NCI-H774 (cell line): Measurements from ENCODE around the gene C1orf21.

Experiments
- DNase-seq: peaks from one replicate; lab custom pipeline; 2025; lab: John Stamatoyannopoulos, UW

The C1orf21 gene

DNA sequence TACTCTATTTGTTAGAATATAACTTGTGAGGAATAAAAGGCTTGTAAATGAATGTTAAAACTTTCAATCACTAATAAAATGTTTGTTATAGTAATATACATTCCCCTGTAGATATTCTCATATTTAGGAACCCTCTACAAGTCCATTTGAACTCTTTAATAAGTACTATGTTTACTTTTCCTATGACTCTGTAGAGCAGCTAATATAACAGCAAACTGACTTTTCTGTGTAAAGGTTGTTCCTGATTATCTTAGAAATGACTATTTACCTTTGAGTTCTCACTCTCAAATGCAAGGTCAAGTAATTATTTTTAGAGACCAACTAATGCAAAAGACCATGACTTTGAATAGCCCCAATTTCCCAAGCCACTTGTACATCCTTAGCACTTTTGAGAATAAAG is 130.3 kb downstream of the C1orf21 start:
- DNase-seq, result no peak

GRCh38 chr1:184518736-184519357 is 132.0 kb downstream of the C1orf21 start:
- no peak for DNase-seq

DNA sequence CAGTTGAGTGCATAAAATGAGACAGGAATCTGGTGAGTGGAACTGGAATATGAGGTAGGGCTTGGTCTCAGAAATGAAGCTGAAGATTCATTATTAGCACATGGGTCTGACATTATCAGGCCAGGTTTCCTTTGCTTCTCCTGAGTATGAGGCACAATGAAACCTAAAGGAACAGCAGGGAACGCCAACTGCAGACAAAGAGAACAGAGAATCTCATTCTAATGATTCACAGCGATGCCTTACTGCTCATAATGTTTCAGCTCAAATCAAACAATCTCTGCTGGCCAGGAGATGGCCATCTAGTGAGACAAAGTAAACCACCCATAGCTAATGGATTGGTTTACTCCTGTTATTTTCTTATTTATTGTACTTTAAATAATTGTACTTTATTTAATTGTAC is 133.5 kb downstream of the C1orf21 start:
- DNase-seq, result no peak

DNA sequence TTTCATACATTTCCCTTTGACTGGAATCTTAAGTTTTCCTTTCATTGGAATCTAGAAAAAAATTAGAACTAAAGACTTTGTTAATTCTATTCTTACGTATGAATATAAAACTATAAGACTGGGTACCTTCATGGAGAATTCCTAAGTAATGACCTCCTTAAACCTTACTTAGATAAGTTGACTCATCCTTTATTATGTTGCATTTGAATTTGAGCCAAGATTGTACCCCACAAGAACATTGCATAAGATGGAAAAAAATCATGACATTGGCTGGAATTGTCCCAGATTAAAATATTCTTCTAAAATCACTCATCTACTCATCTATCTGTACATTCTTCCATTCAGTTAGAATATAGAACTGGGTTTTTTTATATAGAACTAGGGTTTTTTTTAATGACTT is 137.4 kb downstream of the C1orf21 start:
- DNase-seq, result no peak

DNA sequence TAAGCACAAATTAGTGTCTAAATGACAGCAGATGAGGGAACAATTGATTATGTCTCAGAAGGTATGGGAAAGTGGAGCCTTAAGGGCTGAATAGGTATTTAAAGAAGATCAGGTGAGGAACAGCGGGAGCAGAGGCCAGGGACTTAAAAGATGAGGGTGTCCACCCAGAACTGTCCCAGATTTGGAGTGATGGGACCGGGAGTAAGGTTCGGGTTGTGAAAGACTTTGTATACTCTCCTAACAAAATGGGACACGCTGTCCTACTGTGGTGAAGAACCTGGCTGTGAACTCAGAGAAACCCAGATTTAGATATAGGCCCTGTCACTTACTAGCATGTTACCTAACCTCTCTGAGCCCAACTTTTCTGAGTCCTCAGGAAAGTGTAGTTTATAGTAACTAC is 140.6 kb downstream of the C1orf21 start:
- no peak for DNase-seq

- no peak for DNase-seq
Observed at GRCh38 chr1:184530226-184530625, 143.4 kb downstream of the C1orf21 start.

DNA sequence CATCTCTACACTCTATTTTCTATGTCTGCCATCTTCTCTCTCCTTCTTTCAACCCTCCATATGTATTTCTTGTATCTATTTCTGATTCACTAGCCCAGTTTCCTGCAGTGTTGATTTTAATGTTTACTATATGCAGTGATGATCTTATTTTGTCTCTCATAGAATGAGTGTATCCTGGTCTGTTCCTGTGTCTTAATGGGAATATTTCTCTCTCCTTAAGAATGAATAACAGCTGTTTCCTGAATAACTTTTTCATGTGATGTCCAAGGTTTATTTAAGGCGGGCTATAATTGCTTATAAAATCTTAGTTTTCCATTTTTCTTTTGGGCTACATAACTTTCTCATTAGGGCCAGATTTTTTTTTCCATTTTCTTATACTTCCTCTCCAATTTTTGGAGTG is 144.5 kb downstream of the C1orf21 start:
- DNase-seq, result no peak

DNA sequence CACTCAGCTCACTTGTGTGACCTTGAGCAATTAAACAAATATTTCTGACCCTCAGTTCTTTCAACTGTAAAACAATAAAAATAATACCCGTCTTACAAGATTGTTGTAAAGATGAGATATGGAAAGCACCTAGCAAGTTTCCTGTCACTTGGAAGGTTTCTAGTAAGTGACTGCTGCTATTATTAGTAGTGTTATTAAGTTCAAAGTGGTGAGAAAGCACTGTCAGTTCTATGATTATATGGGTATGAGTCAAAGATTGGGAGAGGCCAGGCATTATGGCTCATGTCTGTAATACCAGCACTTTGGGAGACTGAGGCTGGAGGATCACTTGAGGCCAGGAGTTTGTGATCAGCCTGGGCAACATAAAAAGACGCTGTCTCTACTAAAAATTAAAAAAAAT is 145.4 kb downstream of the C1orf21 start:
- DNase-seq, result no peak

GRCh38 chr1:184533049-184533448 is 146.2 kb downstream of the C1orf21 start:
- no peak for DNase-seq

- DNase-seq, result no peak
Observed at GRCh38 chr1:184533915-184534314, 147.1 kb downstream of the C1orf21 start.

DNA sequence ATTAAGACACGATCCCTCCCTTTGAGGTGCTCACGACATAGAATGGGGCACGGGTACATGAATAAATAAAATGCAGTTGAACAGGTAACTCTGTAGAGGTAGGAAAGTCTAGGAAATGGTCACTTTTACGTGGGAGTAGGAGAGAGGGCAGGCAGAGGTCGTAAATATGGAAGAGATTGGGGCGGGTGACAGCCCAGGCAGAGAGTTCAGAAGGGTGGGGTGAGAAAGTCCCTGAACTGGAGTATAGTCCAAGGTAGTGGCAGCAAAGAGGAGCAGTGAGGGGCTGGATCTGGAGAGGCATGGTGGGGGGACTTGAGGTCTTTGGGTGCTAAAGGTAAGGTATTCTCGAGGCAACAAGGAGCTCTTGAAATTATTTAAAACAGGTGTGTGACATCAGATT is 147.9 kb downstream of the C1orf21 start:
- no peak for DNase-seq

GRCh38 chr1:184535191-184535970 is 148.6 kb downstream of the C1orf21 start:
- no peak for DNase-seq

GRCh38 chr1:184536246-184536985 is 149.6 kb downstream of the C1orf21 start:
- no peak for DNase-seq

GRCh38 chr1:184539580-184539979 is 152.8 kb downstream of the C1orf21 start:
- no peak for DNase-seq

DNA sequence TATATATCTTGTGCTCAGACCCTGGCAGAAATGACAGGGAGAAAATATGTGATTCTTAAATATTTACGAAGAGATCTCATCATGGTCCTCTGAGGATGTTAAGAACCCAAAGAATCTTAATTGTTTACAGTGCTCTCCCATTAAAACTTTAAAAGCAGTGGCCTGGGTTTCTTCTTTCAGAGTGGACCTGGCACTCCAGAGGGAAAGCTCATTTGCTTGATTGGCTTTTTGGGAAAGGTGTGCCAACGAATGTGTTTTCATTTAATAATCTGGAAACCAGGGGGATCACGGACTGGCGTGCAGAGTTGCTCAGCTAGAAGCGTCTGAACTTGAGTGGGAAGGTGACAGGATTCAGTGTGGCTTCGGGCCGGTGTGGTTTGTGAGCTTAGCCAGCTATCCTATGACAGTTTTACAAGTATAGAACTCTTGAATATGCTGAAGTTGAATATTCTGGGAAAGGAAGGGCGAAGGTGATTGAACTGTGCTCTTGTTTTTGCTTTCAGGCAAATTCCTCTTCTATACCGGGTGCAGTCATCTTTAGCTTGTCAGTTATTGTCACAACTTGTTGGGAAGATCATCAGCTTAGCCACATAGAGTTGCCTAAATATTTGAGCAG is 154.8 kb downstream of the C1orf21 start:
- DNase-seq, result no peak

DNA sequence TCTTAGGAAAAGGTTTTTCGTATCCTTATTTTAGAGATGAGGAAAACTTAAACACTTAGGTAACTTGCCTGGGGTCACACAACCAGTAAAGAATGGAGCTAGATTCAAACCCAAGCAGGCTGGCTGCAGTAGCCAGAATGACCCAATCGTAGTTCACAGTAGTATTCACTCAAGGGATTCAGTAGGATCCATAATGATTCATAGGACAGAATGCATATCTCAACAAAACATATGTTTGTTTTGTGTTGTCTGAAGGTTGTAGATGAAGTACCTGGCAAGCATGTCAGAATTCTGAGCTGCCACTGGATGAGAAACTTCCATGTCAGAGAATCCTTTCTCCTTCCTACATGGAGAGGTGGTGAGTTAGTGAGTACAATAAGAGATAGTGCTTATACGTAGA is 155.5 kb downstream of the C1orf21 start:
- DNase-seq, result no peak

DNA sequence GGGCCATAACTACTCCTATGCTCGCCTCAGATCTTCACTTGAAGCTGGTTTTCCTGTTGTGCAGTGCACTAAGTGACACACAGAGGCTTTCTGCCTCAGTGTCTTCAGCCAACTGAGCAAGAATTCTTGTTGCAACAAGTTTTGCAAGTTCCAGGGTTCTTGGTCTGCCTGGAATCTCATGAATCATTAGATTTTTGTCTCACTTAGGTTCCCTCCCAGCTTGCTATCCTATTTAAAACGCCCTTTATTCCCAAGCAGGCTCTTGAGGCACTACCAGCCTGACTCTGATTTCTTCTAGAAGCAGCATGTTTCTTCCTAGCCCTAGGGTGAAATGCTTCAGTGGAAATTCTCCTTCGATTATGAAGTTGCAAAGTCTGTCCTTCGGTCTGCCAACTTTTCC is 158.8 kb downstream of the C1orf21 start:
- no peak for DNase-seq

- no peak for DNase-seq
Observed at GRCh38 chr1:184552446-184552845, 165.6 kb downstream of the C1orf21 start.

- DNase-seq, result no peak
Observed at GRCh38 chr1:184553845-184554244, 167.0 kb downstream of the C1orf21 start.

GRCh38 chr1:184555665-184556641 is 169.1 kb downstream of the C1orf21 start:
- no peak for DNase-seq

GRCh38 chr1:184556665-184557064 is 169.8 kb downstream of the C1orf21 start:
- no peak for DNase-seq
